Cardiac muscle cell (in vitro differentiated cells and primary cell): ENCODE data around the gene PGPEP1. TPM values are rescaled to one million over a fixed set of nuclear protein-coding genes. Genes with fewer than 3 reads are reported as not detected.

Experiments
- DNase-seq, 2 donors: peaks; one replicate each; pipeline versions ENCODE4 v3.0.0 to v3.0.0-alpha.2; 2010 to 2017; ENCODE audit warnings: low read depth in 1 of 2, low spot score in 1 of 2
- H3K27ac ChIP-seq: fragments of 200-600 bp; sonication (generic); 2 replicates; pipeline ENCODE4 v1.5.1; 2016
- H3K27me3 ChIP-seq: fragments of 200-600 bp; sonication (generic); 2 replicates; pipeline ENCODE4 v1.6.0; 2016; ENCODE audit warnings: control low read depth
- H3K36me3 ChIP-seq: fragments of 200-600 bp; sonication (generic); 2 replicates; pipeline ENCODE4 v1.5.1; 2016; ENCODE audit warnings: control low read depth
- H3K4me1 ChIP-seq: fragments of 200-600 bp; sonication (generic); 2 replicates; pipeline ENCODE4 v1.8.1; 2017; ENCODE audit warnings: low read depth, mild to moderate bottlenecking, mixed run types
- H3K4me3 ChIP-seq: fragments of 200-600 bp; sonication (generic); 2 replicates; pipeline ENCODE4 v1.5.1; 2016; ENCODE audit warnings: mild to moderate bottlenecking
- H3K9me3 ChIP-seq: fragments of 200-600 bp; sonication (generic); 2 replicates; pipeline ENCODE4 v1.5.1; 2017; ENCODE audit warnings: low read depth, mild to moderate bottlenecking, control low read depth
- CTCF ChIP-seq: IDR thresholded peaks from 2 replicates; pipeline ENCODE4 v1.5.1; 2012; ENCODE audit warnings: low read depth, mild to moderate bottlenecking, low read length
- polyA plus RNA-seq: library from polyadenylated mRNA; unstranded; fragments of >200 nt; fragmentation: Nextera tagmentation; extraction: Ambion mirVana; gene quantifications from 2 replicates; pipeline ENCODE4 v1.2.1, GENCODE V29; 2016
- total RNA-seq: library from RNA; depleted of rRNA; stranded (reverse); fragments of >200 nt; gene quantifications from 2 replicates; pipeline ENCODE4 v1.2.3, GENCODE V29; 2016

The PGPEP1 gene
- total and polyA plus RNA-seq, 2 experiments from 2014 or later, result 12.9 to 19.6 TPM

GRCh38 chr19:18389726-18390064 lies 49.3 kb downstream of the PGPEP1 start:
- Histone ChIP-seq H3K27me3 (peaks cover 20% of the 10 kb centered on the region), H3K4me3 (no peak overlapping the region), H3K4me1 (no peaks in the 10 kb centered on the region), H3K9me3 (no peaks in the 10 kb centered on the region), H3K27ac (no peak overlapping the region), H3K36me3 (no peaks in the 10 kb centered on the region)
- no peak for DNase-seq
- no peak for TF ChIP-seq CTCF

DNA sequence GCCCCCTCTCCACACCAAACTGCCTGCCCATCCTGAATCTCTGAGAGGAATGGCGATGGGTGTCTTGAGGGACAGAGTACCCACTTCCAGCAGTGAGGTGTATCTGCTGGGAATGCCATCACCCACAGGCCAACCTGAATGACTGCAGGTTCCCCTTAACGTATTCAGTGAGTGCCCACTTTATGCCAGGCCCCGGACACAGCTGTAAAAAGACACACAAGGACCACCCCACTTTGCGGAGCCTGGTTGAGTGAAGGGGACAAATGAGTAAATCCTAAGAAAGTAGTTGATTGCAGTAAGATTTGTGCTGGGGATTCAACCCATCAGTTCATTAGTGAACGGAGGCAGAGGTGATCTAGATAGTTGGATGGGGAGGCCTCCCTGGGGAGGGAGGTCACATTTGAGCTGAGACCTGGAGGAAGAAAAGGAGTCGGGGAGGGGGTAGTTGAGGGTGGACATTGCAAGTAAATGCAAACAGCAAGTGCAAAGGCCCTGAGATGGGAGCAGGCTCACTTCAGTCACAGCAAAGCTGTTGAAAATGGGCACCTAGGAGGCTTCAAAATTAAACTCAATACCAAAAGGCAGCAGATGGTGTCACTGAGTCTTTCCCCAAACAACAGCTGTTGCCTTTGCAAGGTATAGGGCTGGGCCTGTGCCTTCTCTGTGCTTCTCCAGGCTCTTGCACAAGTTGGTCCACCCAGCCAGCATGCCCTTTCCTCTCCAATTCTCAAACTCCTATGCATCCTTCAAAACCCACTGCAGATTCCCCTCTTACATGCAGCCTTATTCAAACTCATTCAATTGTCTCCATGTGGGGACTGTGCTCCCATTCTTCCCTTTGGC lies 49.9 kb downstream of the PGPEP1 start:
- Histone ChIP-seq H3K36me3 (no peaks in the 10 kb centered on the region), H3K4me1 (no peaks in the 10 kb centered on the region), H3K27me3 (peaks cover 20% of the 10 kb centered on the region), H3K4me3 (no peak overlapping the region), H3K27ac (no peak overlapping the region), H3K9me3 (no peaks in the 10 kb centered on the region)
- DNase-seq, result peak in 1 of 2 donors; percentile 43
- TF ChIP-seq CTCF, result no peak

DNA sequence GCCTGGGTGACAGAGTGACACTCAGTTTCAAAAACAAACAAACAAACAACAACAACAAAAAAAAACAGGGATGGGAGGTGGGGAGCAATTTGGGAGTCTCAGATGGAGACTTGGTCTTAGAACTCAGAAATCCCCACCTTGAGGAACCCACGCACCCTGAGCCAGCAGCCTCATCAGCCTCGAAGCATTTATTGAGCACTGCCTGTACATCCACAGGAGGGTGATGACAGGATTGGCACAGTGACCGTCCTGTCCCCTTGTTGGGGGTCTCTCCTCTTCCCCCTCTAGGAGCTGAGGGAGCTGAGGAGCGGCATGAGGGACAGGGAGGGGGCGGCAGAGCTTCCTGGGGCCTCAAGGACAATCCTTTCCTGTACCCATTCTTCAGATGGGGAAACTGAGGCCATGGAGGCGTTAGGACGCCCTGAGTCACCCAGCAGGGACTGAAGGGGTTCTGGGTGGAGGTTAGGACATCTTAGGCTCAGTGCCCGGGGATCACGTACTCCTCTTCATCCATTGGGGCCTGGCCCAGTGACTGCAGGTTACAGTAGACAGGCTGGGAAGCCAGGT lies 51.2 kb downstream of the PGPEP1 start:
- no peak overlapping the region for H3K4me3 ChIP-seq
- no peaks in the 10 kb centered on the region for H3K4me1 ChIP-seq
- DNase-seq, result no peak
- no peak overlapping the region for H3K27ac ChIP-seq
- no peaks in the 10 kb centered on the region for H3K9me3 ChIP-seq
- no peak for TF ChIP-seq CTCF
- H3K27me3 ChIP-seq, result peaks cover 15% of the 10 kb centered on the region
- no peaks in the 10 kb centered on the region for H3K36me3 ChIP-seq

- peaks cover 7% of the 10 kb centered on the region for H3K27me3 ChIP-seq
- no peak overlapping the region for H3K27ac ChIP-seq
- H3K4me1 ChIP-seq, result peaks cover 3% of the 10 kb centered on the region
- no peak overlapping the region for H3K4me3 ChIP-seq
- TF ChIP-seq CTCF, result no peak
- no peaks in the 10 kb centered on the region for H3K36me3 ChIP-seq
- peak in 1 of 2 donors; percentile 90 for DNase-seq
- H3K9me3 ChIP-seq, result no peaks in the 10 kb centered on the region
These were observed 52.0 kb downstream of the PGPEP1 start for GRCh38 chr19:18392417-18392816.

DNA sequence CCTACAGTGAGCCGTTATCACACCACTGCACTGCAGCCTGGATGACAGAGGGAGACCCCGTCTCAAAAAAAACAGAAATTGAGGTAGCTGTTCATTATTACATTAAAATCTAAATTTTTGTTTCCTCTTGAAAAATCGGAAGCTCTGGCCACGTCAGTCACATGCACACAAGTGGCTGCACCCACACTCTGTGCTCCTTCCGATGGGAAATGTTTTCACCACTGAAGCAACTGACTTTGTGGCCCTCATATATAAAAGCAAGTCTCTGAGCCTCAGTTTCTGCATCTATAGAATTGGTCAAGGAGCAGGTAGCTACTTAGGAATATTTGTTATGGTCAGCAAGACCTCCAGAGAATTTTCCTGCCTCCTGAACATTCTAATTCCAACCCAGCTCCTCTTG lies 52.5 kb downstream of the PGPEP1 start:
- no peak for TF ChIP-seq CTCF
- no peak overlapping the region for H3K27ac ChIP-seq

More for the DNA sequence above, 52.5 kb downstream of the PGPEP1 start:
- Histone ChIP-seq H3K36me3 (no peaks in the 10 kb centered on the region), H3K4me3 (no peak overlapping the region), H3K27me3 (peaks cover 3% of the 10 kb centered on the region), H3K9me3 (no peaks in the 10 kb centered on the region), H3K4me1 (peaks cover 4% of the 10 kb centered on the region)
- no peak for DNase-seq
